ENCODE data around the gene TGFB2.

TGFB2 gene

GRCh38 chr1:218344814-218345672 lies at the start of gene TGFB2:
Gene TGFB2, plus strand, starts transcription at chr1:218345336. Its CDS starts 1,366 bp downstream, at chr1:218346702.
- H3K4me3 Mint-ChIP-seq = no peak within 1 kb of the TSS
- H3K4me1 Mint-ChIP-seq = no peaks in the 10 kb centered on the region
- DNase-seq = peak in 1 of 2 donors; percentile 11
- peak; percentile 55 for ATAC-seq
- no peaks in the 10 kb centered on the region for H3K9me3 Mint-ChIP-seq
- peak within 1 kb of the TSS in 1 of 2 donors; percentile 50 for H3K27ac Mint-ChIP-seq
- peaks cover 5% of the 10 kb centered on the region for H3K27me3 Mint-ChIP-seq

GRCh38 chr1:218296162-218296561 lies 49.0 kb upstream of the TGFB2 start:
- ATAC-seq (no peak), DNase-seq (no peak)
- Mint-ChIP-seq H3K4me1 (peaks cover 20% of the 10 kb centered on the region), H3K4me3 (no peak overlapping the region), H3K27ac (no peak overlapping the region), H3K9me3 (no peaks in the 10 kb centered on the region), H3K27me3 (no peaks in the 10 kb centered on the region)

GRCh38 chr1:218297461-218297860 lies 47.7 kb upstream of the TGFB2 start:
- DNase-seq (no peak), ATAC-seq (no peak)
- H3K4me1 Mint-ChIP-seq = peaks cover 27% of the 10 kb centered on the region
- H3K27ac Mint-ChIP-seq = no peak overlapping the region
- H3K4me3 Mint-ChIP-seq = no peak overlapping the region
- no peaks in the 10 kb centered on the region for H3K9me3 Mint-ChIP-seq
- H3K27me3 Mint-ChIP-seq = no peaks in the 10 kb centered on the region

- no peak for DNase-seq
- Mint-ChIP-seq H3K27ac (no peak overlapping the region), H3K4me3 (no peak overlapping the region), H3K9me3 (no peaks in the 10 kb centered on the region), H3K4me1 (peaks cover 28% of the 10 kb centered on the region), H3K27me3 (no peaks in the 10 kb centered on the region)
- no peak for ATAC-seq
These were observed 47.3 kb upstream of the TGFB2 start for GRCh38 chr1:218297867-218298266.

- Mint-ChIP-seq H3K4me1 (peaks cover 31% of the 10 kb centered on the region), H3K27me3 (no peaks in the 10 kb centered on the region), H3K27ac (no peak overlapping the region), H3K4me3 (no peak overlapping the region), H3K9me3 (no peaks in the 10 kb centered on the region)
- ATAC-seq (no peak), DNase-seq (no peak)
These were observed 46.7 kb upstream of the TGFB2 start for GRCh38 chr1:218298398-218298797.

- Mint-ChIP-seq H3K9me3 (no peaks in the 10 kb centered on the region), H3K4me1 (peaks cover 34% of the 10 kb centered on the region), H3K27ac (no peak overlapping the region), H3K27me3 (no peaks in the 10 kb centered on the region), H3K4me3 (no peak overlapping the region)
- DNase-seq = no peak
- ATAC-seq = peak; percentile 48
These were observed 45.7 kb upstream of the TGFB2 start for GRCh38 chr1:218299416-218299815.

GRCh38 chr1:218301217-218301616 lies 43.9 kb upstream of the TGFB2 start:
- no peak for DNase-seq
- Mint-ChIP-seq H3K27ac (no peak overlapping the region), H3K4me3 (no peak overlapping the region), H3K9me3 (no peaks in the 10 kb centered on the region), H3K27me3 (no peaks in the 10 kb centered on the region), H3K4me1 (peaks cover 31% of the 10 kb centered on the region)
- ATAC-seq = no peak

GRCh38 chr1:218302155-218302554 lies 43.0 kb upstream of the TGFB2 start:
- H3K4me1 Mint-ChIP-seq = peaks cover 22% of the 10 kb centered on the region
- no peaks in the 10 kb centered on the region for H3K27me3 Mint-ChIP-seq
- H3K9me3 Mint-ChIP-seq = no peaks in the 10 kb centered on the region
- H3K27ac Mint-ChIP-seq = no peak overlapping the region
- ATAC-seq = no peak
- no peak overlapping the region for H3K4me3 Mint-ChIP-seq
- no peak for DNase-seq

GRCh38 chr1:218303176-218303879 lies 41.8 kb upstream of the TGFB2 start:
- peaks cover 14% of the 10 kb centered on the region for H3K4me1 Mint-ChIP-seq
- no peaks in the 10 kb centered on the region for H3K27me3 Mint-ChIP-seq
- DNase-seq = no peak
- no peaks in the 10 kb centered on the region for H3K9me3 Mint-ChIP-seq
- ATAC-seq = no peak
- no peak overlapping the region for H3K27ac Mint-ChIP-seq
- H3K4me3 Mint-ChIP-seq = no peak overlapping the region

- ATAC-seq = peak; percentile 61
- peaks cover 13% of the 10 kb centered on the region for H3K4me1 Mint-ChIP-seq
These were observed 40.7 kb upstream of the TGFB2 start for GRCh38 chr1:218304281-218305039.

GRCh38 chr1:218305472-218306064 lies 39.6 kb upstream of the TGFB2 start:
- H3K4me1 Mint-ChIP-seq = peaks cover 13% of the 10 kb centered on the region
- H3K27ac Mint-ChIP-seq = peak overlapping the region in 1 of 2 donors; percentile 12
- ATAC-seq (no peak), DNase-seq (no peak)
- H3K4me3 Mint-ChIP-seq = no peak overlapping the region
- no peaks in the 10 kb centered on the region for H3K27me3 Mint-ChIP-seq
- no peaks in the 10 kb centered on the region for H3K9me3 Mint-ChIP-seq

More at GRCh38 chr1:218304281-218305039, 40.7 kb upstream of the TGFB2 start:
- Mint-ChIP-seq H3K27ac (no peak overlapping the region), H3K27me3 (no peaks in the 10 kb centered on the region), H3K4me3 (no peak overlapping the region), H3K9me3 (no peaks in the 10 kb centered on the region)
- no peak for DNase-seq

- Mint-ChIP-seq H3K27ac (peak overlapping the region in 1 of 2 donors; percentile 34), H3K4me1 (no peaks in the 10 kb centered on the region), H3K27me3 (no peaks in the 10 kb centered on the region), H3K9me3 (no peaks in the 10 kb centered on the region), H3K4me3 (no peak overlapping the region)
- ATAC-seq = no peak
- DNase-seq = no peak
These were observed 32.6 kb upstream of the TGFB2 start for GRCh38 chr1:218312509-218312908.

GRCh38 chr1:218314316-218314715 lies 30.8 kb upstream of the TGFB2 start:
- Mint-ChIP-seq H3K4me3 (no peak overlapping the region), H3K27ac (no peak overlapping the region), H3K9me3 (no peaks in the 10 kb centered on the region), H3K4me1 (no peaks in the 10 kb centered on the region), H3K27me3 (no peaks in the 10 kb centered on the region)
- DNase-seq (no peak), ATAC-seq (no peak)

- no peaks in the 10 kb centered on the region for H3K27me3 Mint-ChIP-seq
- no peak overlapping the region for H3K4me3 Mint-ChIP-seq
- ATAC-seq (no peak), DNase-seq (no peak)
- H3K9me3 Mint-ChIP-seq = no peaks in the 10 kb centered on the region
- H3K4me1 Mint-ChIP-seq = no peaks in the 10 kb centered on the region
- H3K27ac Mint-ChIP-seq = no peak overlapping the region
These were observed 29.5 kb upstream of the TGFB2 start for GRCh38 chr1:218315638-218316037.

- Mint-ChIP-seq H3K27ac (no peak overlapping the region), H3K27me3 (no peaks in the 10 kb centered on the region)
These were observed 28.1 kb upstream of the TGFB2 start for GRCh38 chr1:218317061-218317460.

More at GRCh38 chr1:218317061-218317460, 28.1 kb upstream of the TGFB2 start:
- Mint-ChIP-seq H3K4me1 (no peaks in the 10 kb centered on the region), H3K4me3 (no peak overlapping the region), H3K9me3 (no peaks in the 10 kb centered on the region)
- DNase-seq = no peak
- ATAC-seq = no peak

All from stimulated activated naive CD8-positive, alpha-beta T cell treated with anti-CD3 and anti-CD28 coated beads, Interleukin-15, amount 100 ng/mL, for 72 hours (primary cell).